ENCODE results near the gene NT5C3B.
"Not testable (repeated sequence)": the region's sequence is repeated elsewhere in the genome, so short reads cannot be mapped to it uniquely, and the experiment has no call there.

The NT5C3B gene

GRCh38 chr17:41781404-41782110 is 54.5 kb downstream of the NT5C3B start:
- no peak for DNase-seq

GRCh38 chr17:41779954-41780353 is 56.1 kb downstream of the NT5C3B start:
- no peak for DNase-seq

- DNase-seq = no peak
Observed at GRCh38 chr17:41777574-41778188, 58.4 kb downstream of the NT5C3B start.

GRCh38 chr17:41777157-41777573 is 58.9 kb downstream of the NT5C3B start:
- no peak for DNase-seq

GRCh38 chr17:41776262-41776900 is 59.7 kb downstream of the NT5C3B start:
- DNase-seq = not testable (repeated sequence)

- DNase-seq = no peak
Observed at GRCh38 chr17:41775394-41776226, 60.4 kb downstream of the NT5C3B start.
